ENCODE results near the gene SH3GLB1.
"Not testable (repeated sequence)": the region's sequence is repeated elsewhere in the genome, so short reads cannot be mapped to it uniquely, and the experiment has no call there.

Gene SH3GLB1

GRCh38 chr1:86704458-86704971 lies at the start of gene SH3GLB1:
SH3GLB1 (plus strand) TSS chr1:86704576; CDS start chr1:86704900, 324 bp downstream.
- in situ Hi-C loops (cut with MboI; ENCODE audit: low sequenced_read_pairs) = no loop called here

- in situ Hi-C loops (cut with MboI; ENCODE audit: low sequenced_read_pairs) = not testable (repeated sequence)
Observed at GRCh38 chr1:86658381-86658780, 46.0 kb upstream of the SH3GLB1 start.

- in situ Hi-C loops (cut with MboI; ENCODE audit: low sequenced_read_pairs) = no loop called here
Observed at GRCh38 chr1:86666368-86666767, 38.0 kb upstream of the SH3GLB1 start.

- in situ Hi-C loops (cut with MboI; ENCODE audit: low sequenced_read_pairs) = no loop called here
Observed at GRCh38 chr1:86687595-86687994, 16.8 kb upstream of the SH3GLB1 start.

GRCh38 chr1:86692641-86693040 lies 11.7 kb upstream of the SH3GLB1 start:
- in situ Hi-C loops (cut with MboI; ENCODE audit: low sequenced_read_pairs) = no loop called here

- in situ Hi-C loops (cut with MboI; ENCODE audit: low sequenced_read_pairs) = no loop called here
Observed at GRCh38 chr1:86695400-86695799, 9.0 kb upstream of the SH3GLB1 start.

- in situ Hi-C loops (cut with MboI; ENCODE audit: low sequenced_read_pairs) = no loop called here
Observed at GRCh38 chr1:86696522-86696921, 7.9 kb upstream of the SH3GLB1 start.

GRCh38 chr1:86699186-86699585 lies 5.2 kb upstream of the SH3GLB1 start:
- in situ Hi-C loops (cut with MboI; ENCODE audit: low sequenced_read_pairs) = no loop called here

GRCh38 chr1:86701731-86702130 lies 2.6 kb upstream of the SH3GLB1 start:
- in situ Hi-C loops (cut with MboI; ENCODE audit: low sequenced_read_pairs) = no loop called here

- in situ Hi-C loops (cut with MboI; ENCODE audit: low sequenced_read_pairs) = not testable (repeated sequence)
Observed at GRCh38 chr1:86702954-86703494, 1.4 kb upstream of the SH3GLB1 start.

GRCh38 chr1:86703696-86704457 lies 499 bp upstream of the SH3GLB1 start:
- in situ Hi-C loops (cut with MboI; ENCODE audit: low sequenced_read_pairs) = no loop called here

GRCh38 chr1:86704972-86705664 lies 742 bp downstream of the SH3GLB1 start:
- in situ Hi-C loops (cut with MboI; ENCODE audit: low sequenced_read_pairs) = no loop called here

GRCh38 chr1:86705665-86705985 lies 1.2 kb downstream of the SH3GLB1 start:
- in situ Hi-C loops (cut with MboI; ENCODE audit: low sequenced_read_pairs) = no loop called here

- in situ Hi-C loops (cut with MboI; ENCODE audit: low sequenced_read_pairs) = no loop called here
Observed at GRCh38 chr1:86706018-86706635, 1.8 kb downstream of the SH3GLB1 start.

- in situ Hi-C loops (cut with MboI; ENCODE audit: low sequenced_read_pairs) = no loop called here
Observed at GRCh38 chr1:86708920-86709319, 4.5 kb downstream of the SH3GLB1 start.

- in situ Hi-C loops (cut with MboI; ENCODE audit: low sequenced_read_pairs) = no loop called here
Observed at GRCh38 chr1:86712088-86712860, 7.9 kb downstream of the SH3GLB1 start.

GRCh38 chr1:86713477-86713876 lies 9.1 kb downstream of the SH3GLB1 start:
- in situ Hi-C loops (cut with MboI; ENCODE audit: low sequenced_read_pairs) = no loop called here

GRCh38 chr1:86714159-86714558 lies 9.8 kb downstream of the SH3GLB1 start:
- in situ Hi-C loops (cut with MboI; ENCODE audit: low sequenced_read_pairs) = no loop called here

GRCh38 chr1:86714561-86715244 lies 10.3 kb downstream of the SH3GLB1 start:
- in situ Hi-C loops (cut with MboI; ENCODE audit: low sequenced_read_pairs) = no loop called here

- in situ Hi-C loops (cut with MboI; ENCODE audit: low sequenced_read_pairs) = no loop called here
Observed at GRCh38 chr1:86718786-86719185, 14.4 kb downstream of the SH3GLB1 start.

All from HL-60/S4 treated with phorbol 12-myristate 13-acetate at 8.2 ng/mL for 4 days and 3 days (cell line).